ENCODE results near the gene ANXA2R.

DNA sequence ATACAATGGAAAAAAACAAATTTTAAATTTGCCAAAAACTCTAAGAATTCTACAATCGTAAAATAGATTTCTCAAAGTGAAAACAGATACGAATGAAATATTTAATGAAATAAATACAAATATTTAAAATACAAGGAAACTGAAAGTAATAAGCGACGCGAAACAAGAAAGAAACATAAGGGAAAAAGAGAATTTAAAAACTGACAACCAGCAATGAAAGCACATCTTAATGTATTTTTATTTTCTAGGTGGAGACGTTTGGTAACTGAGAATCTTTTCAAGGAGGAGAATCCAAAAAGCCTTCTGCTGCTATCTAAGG is 1.0 kb downstream of the ANXA2R start:
- TF ChIP-seq, protein P1, sequence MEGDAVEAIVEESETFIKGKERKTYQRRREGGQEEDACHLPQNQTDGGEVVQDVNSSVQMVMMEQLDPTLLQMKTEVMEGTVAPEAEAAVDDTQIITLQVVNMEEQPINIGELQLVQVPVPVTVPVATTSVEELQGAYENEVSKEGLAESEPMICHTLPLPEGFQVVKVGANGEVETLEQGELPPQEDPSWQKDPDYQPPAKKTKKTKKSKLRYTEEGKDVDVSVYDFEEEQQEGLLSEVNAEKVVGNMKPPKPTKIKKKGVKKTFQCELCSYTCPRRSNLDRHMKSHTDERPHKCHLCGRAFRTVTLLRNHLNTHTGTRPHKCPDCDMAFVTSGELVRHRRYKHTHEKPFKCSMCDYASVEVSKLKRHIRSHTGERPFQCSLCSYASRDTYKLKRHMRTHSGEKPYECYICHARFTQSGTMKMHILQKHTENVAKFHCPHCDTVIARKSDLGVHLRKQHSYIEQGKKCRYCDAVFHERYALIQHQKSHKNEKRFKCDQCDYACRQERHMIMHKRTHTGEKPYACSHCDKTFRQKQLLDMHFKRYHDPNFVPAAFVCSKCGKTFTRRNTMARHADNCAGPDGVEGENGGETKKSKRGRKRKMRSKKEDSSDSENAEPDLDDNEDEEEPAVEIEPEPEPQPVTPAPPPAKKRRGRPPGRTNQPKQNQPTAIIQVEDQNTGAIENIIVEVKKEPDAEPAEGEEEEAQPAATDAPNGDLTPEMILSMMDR (IDR thresholded peaks at IDR 0.05; ENCODE audit: borderline replicate concordance, extremely low read depth, low read length, poor library complexity, severe bottlenecking): no peak
- TF ChIP-seq EZH2 (IDR thresholded peaks at IDR 0.05; ENCODE audit: borderline replicate concordance, low read depth, low read length, severe bottlenecking): no peak
